Hepatocyte (in vitro differentiated cells): ENCODE results near the gene ZGPAT.

Experiments
- EZH2 ChIP-seq: fragments of 200-600 bp; sonication (generic); IDR thresholded peaks from 2 replicates; pipeline ENCODE4 v1.6.1; 2016; ENCODE audit warnings: antibody characterized with exemption, mild to moderate bottlenecking, borderline replicate concordance
- EZH2phosphoT487 ChIP-seq: fragments of 200-600 bp; sonication (generic); IDR thresholded peaks from one replicate; pipeline ENCODE4 v1.6.1; 2018; ENCODE audit warnings: antibody characterized with exemption, mild to moderate bottlenecking, low read depth, moderate library complexity; ENCODE audit not compliant: unreplicated experiment, severe bottlenecking
- TF ChIP-seq, protein P1 (sequence below): fragments of 200-600 bp; sonication (generic); IDR thresholded peaks from 2 replicates; pipeline ENCODE4 v1.5.1; 2016; ENCODE audit warnings: antibody characterized with exemption, mild to moderate bottlenecking; ENCODE audit not compliant: poor library complexity

DNA sequence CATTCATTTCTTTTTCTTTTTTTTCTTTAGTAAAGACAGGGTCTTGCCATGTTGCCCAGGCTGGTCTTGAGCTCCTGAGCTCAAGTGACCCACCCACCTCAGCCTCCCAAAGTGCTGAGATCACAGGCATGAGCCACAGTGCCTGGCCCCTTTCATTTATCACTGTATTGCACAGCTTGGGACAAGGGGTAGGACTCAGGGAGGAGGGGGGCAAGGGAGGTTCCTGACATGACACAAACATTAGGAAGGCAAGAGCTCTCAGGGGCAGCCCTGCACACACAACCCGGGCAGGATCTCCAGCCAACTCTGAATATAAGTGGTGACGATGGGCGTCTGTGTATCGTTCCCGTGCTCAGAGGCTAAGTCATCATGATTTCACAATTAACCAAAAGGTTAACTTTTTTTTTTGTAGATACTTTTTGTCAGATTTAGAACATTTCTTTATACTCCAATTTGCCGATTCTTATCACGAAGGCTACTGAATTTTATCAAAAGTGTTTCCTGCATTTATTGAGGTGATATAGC lies 51.6 kb downstream of the ZGPAT start:
- TF ChIP-seq, protein P1, sequence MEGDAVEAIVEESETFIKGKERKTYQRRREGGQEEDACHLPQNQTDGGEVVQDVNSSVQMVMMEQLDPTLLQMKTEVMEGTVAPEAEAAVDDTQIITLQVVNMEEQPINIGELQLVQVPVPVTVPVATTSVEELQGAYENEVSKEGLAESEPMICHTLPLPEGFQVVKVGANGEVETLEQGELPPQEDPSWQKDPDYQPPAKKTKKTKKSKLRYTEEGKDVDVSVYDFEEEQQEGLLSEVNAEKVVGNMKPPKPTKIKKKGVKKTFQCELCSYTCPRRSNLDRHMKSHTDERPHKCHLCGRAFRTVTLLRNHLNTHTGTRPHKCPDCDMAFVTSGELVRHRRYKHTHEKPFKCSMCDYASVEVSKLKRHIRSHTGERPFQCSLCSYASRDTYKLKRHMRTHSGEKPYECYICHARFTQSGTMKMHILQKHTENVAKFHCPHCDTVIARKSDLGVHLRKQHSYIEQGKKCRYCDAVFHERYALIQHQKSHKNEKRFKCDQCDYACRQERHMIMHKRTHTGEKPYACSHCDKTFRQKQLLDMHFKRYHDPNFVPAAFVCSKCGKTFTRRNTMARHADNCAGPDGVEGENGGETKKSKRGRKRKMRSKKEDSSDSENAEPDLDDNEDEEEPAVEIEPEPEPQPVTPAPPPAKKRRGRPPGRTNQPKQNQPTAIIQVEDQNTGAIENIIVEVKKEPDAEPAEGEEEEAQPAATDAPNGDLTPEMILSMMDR, result no peak
- TF ChIP-seq EZH2phosphoT487 (no peak), EZH2 (no peak)
